Measurements from ENCODE around the gene EIF4G3. TPM values are rescaled to one million over a fixed set of nuclear protein-coding genes. Genes with fewer than 3 reads are reported as not detected.

EIF4G3 gene
- total and polyA plus RNA-seq, 2 donors (not counting 1 experiment from before 2014, with no cell fraction given): 33.6 to 76.0 TPM

- ChIA-PET CTCF (no interaction called here), POLR2A (no interaction called here)
- Histone ChIP-seq H3K27ac (ENCODE audit: low read length in 2 of 2) (no peak overlapping the region), H3K4me1 (ENCODE audit: control insufficient read depth in 2 of 2, insufficient read depth in 2 of 2, low read length in 2 of 2) (no peaks in the 10 kb centered on the region), H3K9me3 (ENCODE audit: control extremely low read depth in 1 of 3, control insufficient read depth in 2 of 3, insufficient read depth in 1 of 3, low read length in 2 of 3) (no peaks in the 10 kb centered on the region), H3K4me3 (ENCODE audit: control extremely low read depth in 1 of 5, extremely low read depth in 1 of 5, insufficient read depth in 1 of 5, low read depth in 2 of 5, low read length in 4 of 5) (no peak overlapping the region), H3K36me3 (replicated peaks in 1 of 2; ENCODE audit: control extremely low read depth in 1 of 2, control insufficient read depth in 1 of 2, extremely low read depth in 1 of 2, insufficient read depth in 2 of 2, low read length in 1 of 2) (peaks cover 0 to 18% of the 10 kb centered on the region in 2 experiments), H3K9ac (ENCODE audit: low read length) (no peak overlapping the region), H3K4me2 (replicated peaks; ENCODE audit: low read depth, low read length, poor library complexity, severe bottlenecking) (no peak overlapping the region), H3K27me3 (replicated peaks in 1 of 4; ENCODE audit: control extremely low read depth in 1 of 4, control insufficient read depth in 3 of 4, insufficient read depth in 4 of 4, low read length in 3 of 4) (no peaks in the 10 kb centered on the region), H2AFZ (ENCODE audit: insufficient read depth, low read depth, low read length, poor library complexity, severe bottlenecking) (no peak overlapping the region), H3K79me2 (ENCODE audit: control insufficient read depth, insufficient read depth, low read length) (no peaks in the 10 kb centered on the region), H4K20me1 (ENCODE audit: control insufficient read depth, insufficient read depth, low read length, poor library complexity, severe bottlenecking) (no peaks in the 10 kb centered on the region)
- Mint-ChIP-seq H3K9me3 (ENCODE audit: insufficient read depth) (no peaks in the 10 kb centered on the region), H3K4me3 (no peak overlapping the region), H3K27ac (no peak overlapping the region), H3K27me3 (no peaks in the 10 kb centered on the region), H3K4me1 (no peaks in the 10 kb centered on the region)
- no CpG with 5 or more reads among the region's 3 CpGs for WGBS (ENCODE audit: insufficient coverage)
- no peak for ATAC-seq (ENCODE audit: low read depth)
- TF ChIP-seq CTCF (IDR thresholded peaks at IDR 0.05) (no peak), EZH2 (IDR thresholded peaks at IDR 0.05; ENCODE audit: borderline replicate concordance, insufficient read depth, low read depth, low read length, poor library complexity, severe bottlenecking) (no peak)
- intact Hi-C loops (cut with micrococcal nuclease): no loop called here
- DNase-seq: no peak
Measured at GRCh38 chr1:20884513-20884912, 292.2 kb downstream of the EIF4G3 start.

GRCh38 chr1:20883766-20884165, 292.9 kb downstream of the EIF4G3 start:
- Histone ChIP-seq H3K4me3 (ENCODE audit: control extremely low read depth in 1 of 5, extremely low read depth in 1 of 5, insufficient read depth in 1 of 5, low read depth in 2 of 5, low read length in 4 of 5) (no peak overlapping the region), H3K27ac (ENCODE audit: low read length in 2 of 2) (no peak overlapping the region), H3K36me3 (replicated peaks in 1 of 2; ENCODE audit: control extremely low read depth in 1 of 2, control insufficient read depth in 1 of 2, extremely low read depth in 1 of 2, insufficient read depth in 2 of 2, low read length in 1 of 2) (peaks cover 2 to 24% of the 10 kb centered on the region in 2 experiments), H2AFZ (ENCODE audit: insufficient read depth, low read depth, low read length, poor library complexity, severe bottlenecking) (no peak overlapping the region), H3K4me2 (replicated peaks; ENCODE audit: low read depth, low read length, poor library complexity, severe bottlenecking) (no peak overlapping the region), H3K27me3 (replicated peaks in 1 of 4; ENCODE audit: control extremely low read depth in 1 of 4, control insufficient read depth in 3 of 4, insufficient read depth in 4 of 4, low read length in 3 of 4) (no peaks in the 10 kb centered on the region), H3K79me2 (ENCODE audit: control insufficient read depth, insufficient read depth, low read length) (no peaks in the 10 kb centered on the region), H3K4me1 (ENCODE audit: control insufficient read depth in 2 of 2, insufficient read depth in 2 of 2, low read length in 2 of 2) (no peaks in the 10 kb centered on the region), H4K20me1 (ENCODE audit: control insufficient read depth, insufficient read depth, low read length, poor library complexity, severe bottlenecking) (no peaks in the 10 kb centered on the region), H3K9ac (ENCODE audit: low read length) (no peak overlapping the region), H3K9me3 (ENCODE audit: control extremely low read depth in 1 of 3, control insufficient read depth in 2 of 3, insufficient read depth in 1 of 3, low read length in 2 of 3) (no peaks in the 10 kb centered on the region)
- ChIA-PET CTCF (interaction anchor here (0.6 to 0.7 kb wide), 2 partner anchors 113 to 312 kb away, joined by 3 to 6 read pairs; no protein-coding TSS in a partner anchor), POLR2A (no interaction called here)
- ATAC-seq (ENCODE audit: low read depth): no peak
- DNase-seq: no peak
- TF ChIP-seq EZH2 (IDR thresholded peaks at IDR 0.05; ENCODE audit: borderline replicate concordance, insufficient read depth, low read depth, low read length, poor library complexity, severe bottlenecking) (no peak), CTCF (IDR thresholded peaks at IDR 0.05) (no peak)
- H3K27ac Mint-ChIP-seq: no peak overlapping the region
- 100% methylated on average over 1 of the region's 3 CpGs for WGBS (ENCODE audit: insufficient coverage)
- no peak overlapping the region for H3K4me3 Mint-ChIP-seq
- no peaks in the 10 kb centered on the region for H3K9me3 Mint-ChIP-seq (ENCODE audit: insufficient read depth)
- intact Hi-C loops (cut with micrococcal nuclease): no loop called here
- H3K4me1 Mint-ChIP-seq: no peaks in the 10 kb centered on the region
- H3K27me3 Mint-ChIP-seq: no peaks in the 10 kb centered on the region
